RWPE2 (cell line): ENCODE data around the gene BDH1.
A peak's percentile ranks its signal among the peaks of the same experiment; 100 is the strongest.

Experiments
- ATAC-seq: fragments of 200-7000 bp; cut with Tn5 transposase; 3 replicates; pipeline ENCODE4 v1.9.1; 2021; ENCODE audit warnings: low read depth
- DNase-seq: peaks from one replicate; pipeline ENCODE4 v3.0.0-alpha.2; 2020; ENCODE audit warnings: low spot score
- H3K27ac ChIP-seq: fragments of 450-650 bp; 2 replicates; pipeline ENCODE4 v1.5.1; 2017; ENCODE audit warnings: mild to moderate bottlenecking; ENCODE audit not compliant: poor library complexity, severe bottlenecking
- H3K27me3 ChIP-seq: fragments of 250-450 bp; sonication (Bioruptor Pico); 2 replicates; pipeline ENCODE4 v1.5.1; 2021; ENCODE audit warnings: mild to moderate bottlenecking, moderate library complexity; ENCODE audit not compliant: insufficient read depth, poor library complexity, severe bottlenecking
- H3K36me3 ChIP-seq: fragments of 250-450 bp; sonication (Bioruptor Pico); 2 replicates; pipeline ENCODE4 v1.5.1; 2020; ENCODE audit warnings: low read depth, mild to moderate bottlenecking, moderate library complexity
- H3K4me1 ChIP-seq: fragments of 250-450 bp; sonication (Bioruptor Pico); 2 replicates; pipeline ENCODE4 v1.5.1; 2021; ENCODE audit warnings: mild to moderate bottlenecking, moderate library complexity; ENCODE audit not compliant: insufficient read depth, poor library complexity, severe bottlenecking
- H3K4me3 ChIP-seq: fragments of 250-450 bp; sonication (Bioruptor Pico); 2 replicates; pipeline ENCODE4 v1.5.1; 2021; ENCODE audit warnings: mild to moderate bottlenecking, moderate library complexity; ENCODE audit not compliant: severe bottlenecking
- H3K9me3 ChIP-seq: fragments of 250-450 bp; sonication (Bioruptor Pico); 2 replicates; pipeline ENCODE4 v1.5.1; 2021; ENCODE audit warnings: mild to moderate bottlenecking, moderate library complexity; ENCODE audit not compliant: severe bottlenecking
- TF ChIP-seq, protein P1 (sequence below): fragments of 450-650 bp; IDR thresholded peaks from one replicate; pipeline ENCODE4 v1.5.1; 2017; ENCODE audit warnings: mild to moderate bottlenecking, moderate library complexity; ENCODE audit not compliant: poor library complexity, severe bottlenecking

The BDH1 gene

DNA sequence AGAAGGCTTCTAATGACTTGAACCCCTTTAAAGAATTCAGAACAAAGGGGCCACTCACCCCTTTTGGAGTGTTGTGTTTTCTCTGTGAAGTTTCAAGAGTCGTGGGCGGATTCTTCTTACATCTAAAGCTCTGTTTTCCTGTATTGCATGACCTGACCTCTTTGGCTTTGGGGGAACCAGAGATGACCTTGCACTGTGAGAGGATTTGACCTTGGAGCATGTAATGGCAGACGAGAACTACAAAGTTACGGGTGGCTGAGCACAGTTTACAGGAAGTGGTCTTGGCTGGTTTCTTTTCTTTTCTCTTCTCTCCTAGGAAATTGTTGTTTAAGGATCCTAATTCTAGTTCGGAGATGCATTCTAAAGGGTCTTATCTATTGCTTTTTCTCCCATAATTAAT lies 6.2 kb upstream of the BDH1 start:
- no peak for DNase-seq
- H3K27ac ChIP-seq: no peak overlapping the region
- no peaks in the 10 kb centered on the region for H3K4me1 ChIP-seq
- TF ChIP-seq, protein P1, sequence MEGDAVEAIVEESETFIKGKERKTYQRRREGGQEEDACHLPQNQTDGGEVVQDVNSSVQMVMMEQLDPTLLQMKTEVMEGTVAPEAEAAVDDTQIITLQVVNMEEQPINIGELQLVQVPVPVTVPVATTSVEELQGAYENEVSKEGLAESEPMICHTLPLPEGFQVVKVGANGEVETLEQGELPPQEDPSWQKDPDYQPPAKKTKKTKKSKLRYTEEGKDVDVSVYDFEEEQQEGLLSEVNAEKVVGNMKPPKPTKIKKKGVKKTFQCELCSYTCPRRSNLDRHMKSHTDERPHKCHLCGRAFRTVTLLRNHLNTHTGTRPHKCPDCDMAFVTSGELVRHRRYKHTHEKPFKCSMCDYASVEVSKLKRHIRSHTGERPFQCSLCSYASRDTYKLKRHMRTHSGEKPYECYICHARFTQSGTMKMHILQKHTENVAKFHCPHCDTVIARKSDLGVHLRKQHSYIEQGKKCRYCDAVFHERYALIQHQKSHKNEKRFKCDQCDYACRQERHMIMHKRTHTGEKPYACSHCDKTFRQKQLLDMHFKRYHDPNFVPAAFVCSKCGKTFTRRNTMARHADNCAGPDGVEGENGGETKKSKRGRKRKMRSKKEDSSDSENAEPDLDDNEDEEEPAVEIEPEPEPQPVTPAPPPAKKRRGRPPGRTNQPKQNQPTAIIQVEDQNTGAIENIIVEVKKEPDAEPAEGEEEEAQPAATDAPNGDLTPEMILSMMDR: no peak
- H3K9me3 ChIP-seq: peaks cover 17% of the 10 kb centered on the region
- no peak for ATAC-seq
- H3K36me3 ChIP-seq: no peaks in the 10 kb centered on the region
- no peak overlapping the region for H3K4me3 ChIP-seq
- no peaks in the 10 kb centered on the region for H3K27me3 ChIP-seq

DNA sequence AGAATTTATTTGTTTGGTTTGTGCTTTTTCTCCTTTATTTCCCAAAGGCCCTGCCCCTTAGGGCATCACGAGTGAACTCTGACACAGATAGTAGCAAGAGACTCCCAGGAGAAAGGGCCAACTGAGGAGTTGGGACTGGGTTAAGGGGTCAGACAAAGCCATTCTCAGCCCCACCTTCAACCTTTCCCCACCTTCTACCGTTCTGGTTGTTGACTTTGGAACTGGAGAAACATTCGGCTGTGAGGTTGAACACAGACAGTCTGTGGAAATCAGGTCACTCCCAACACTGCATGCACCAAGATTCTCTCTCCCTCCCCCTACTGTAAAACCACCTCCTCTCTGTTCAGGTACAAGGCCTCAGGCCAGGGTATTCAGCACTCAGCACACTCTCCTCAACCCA lies 3.9 kb upstream of the BDH1 start:
- Histone ChIP-seq H3K36me3 (no peaks in the 10 kb centered on the region), H3K4me1 (no peaks in the 10 kb centered on the region), H3K27ac (no peak overlapping the region), H3K4me3 (no peak overlapping the region), H3K27me3 (no peaks in the 10 kb centered on the region), H3K9me3 (peaks cover 5% of the 10 kb centered on the region)
- DNase-seq (no peak), ATAC-seq (no peak)
- TF ChIP-seq, protein P1: no peak

DNA sequence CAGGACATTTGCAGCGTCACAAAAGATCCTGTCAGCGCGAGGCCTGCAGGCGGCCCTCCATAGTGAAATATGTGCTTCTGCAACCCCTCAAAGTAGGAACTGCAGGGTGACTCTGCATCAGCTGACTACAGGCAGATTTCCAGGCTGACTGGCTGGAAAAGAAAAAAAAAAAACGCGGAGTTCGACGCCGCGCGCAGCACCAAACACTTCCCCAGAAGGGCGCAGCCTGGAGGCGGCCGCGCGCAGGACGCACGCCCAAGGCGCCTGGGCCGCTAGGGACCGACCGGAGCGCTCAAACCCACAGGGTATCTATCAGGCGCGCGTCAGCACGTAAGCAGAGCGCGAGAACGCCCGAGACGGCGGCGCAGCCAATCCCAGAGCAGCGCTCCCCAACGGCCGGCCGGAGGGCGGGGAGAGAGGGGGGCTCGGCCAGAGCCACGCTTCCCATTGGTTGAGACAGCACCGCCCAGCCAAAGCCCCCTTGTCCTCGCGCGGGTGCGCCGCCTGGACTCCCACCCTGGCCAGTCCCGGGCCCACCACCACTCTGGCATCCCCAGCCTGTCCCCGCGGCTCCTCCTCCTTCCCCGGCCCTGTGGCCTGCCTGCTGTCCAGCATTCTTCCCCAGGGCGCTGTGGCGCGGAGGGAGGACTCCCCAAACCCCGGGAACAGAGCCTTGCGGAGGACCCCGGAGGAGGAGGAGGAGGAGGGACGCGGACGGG lies 1.0 kb downstream of the BDH1 start:
- Histone ChIP-seq H3K27me3 (no peaks in the 10 kb centered on the region), H3K9me3 (no peaks in the 10 kb centered on the region), H3K4me1 (peaks cover 5% of the 10 kb centered on the region), H3K27ac (peak overlapping the region; percentile 56), H3K4me3 (peak overlapping the region; percentile 69), H3K36me3 (no peaks in the 10 kb centered on the region)
- DNase-seq: peak; percentile 93
- TF ChIP-seq, protein P1: peak; percentile 69
- ATAC-seq: peak; percentile 95

DNA sequence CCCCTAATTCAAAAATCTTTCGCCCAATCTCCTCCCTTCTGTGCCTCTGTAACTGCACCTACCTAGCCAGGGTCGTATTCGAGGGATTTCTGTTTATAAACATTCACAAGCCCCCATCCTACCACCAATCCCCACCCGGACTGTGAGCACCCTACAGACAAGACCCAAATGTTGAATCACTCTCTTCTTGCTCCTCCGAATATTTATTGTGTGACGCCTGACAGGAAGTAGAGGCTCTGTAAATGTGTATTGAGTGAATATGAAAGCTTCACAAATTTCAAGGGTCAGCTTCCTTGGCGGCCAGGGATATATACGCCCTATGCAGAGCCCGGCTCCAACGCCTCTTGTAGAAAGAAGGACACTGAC lies 1.6 kb downstream of the BDH1 start:
- Histone ChIP-seq H3K27me3 (no peaks in the 10 kb centered on the region), H3K4me3 (peak overlapping the region; percentile 69), H3K36me3 (no peaks in the 10 kb centered on the region), H3K27ac (peak overlapping the region; percentile 56), H3K4me1 (peaks cover 5% of the 10 kb centered on the region), H3K9me3 (no peaks in the 10 kb centered on the region)
- ATAC-seq: no peak
- TF ChIP-seq, protein P1: no peak
- no peak for DNase-seq

DNA sequence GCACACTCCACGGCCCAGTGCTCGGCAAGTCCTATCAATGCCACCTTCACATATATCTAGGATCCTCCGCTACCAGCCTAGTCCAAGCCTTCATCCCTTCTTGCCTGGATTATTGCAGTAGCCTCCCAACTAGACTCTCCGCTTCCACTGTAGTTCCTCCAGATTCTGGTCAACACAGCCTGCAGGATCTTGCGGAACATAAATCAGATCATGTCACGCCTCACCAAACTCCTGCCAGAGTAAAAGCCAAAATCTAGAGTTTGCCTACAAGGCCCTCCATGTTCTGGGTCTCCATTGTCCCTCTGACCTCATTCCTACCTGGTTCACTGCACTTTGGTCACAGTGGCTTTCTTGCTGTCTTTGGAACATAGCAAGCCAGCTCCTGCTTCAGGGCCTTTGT lies 3.6 kb downstream of the BDH1 start:
- Histone ChIP-seq H3K36me3 (no peaks in the 10 kb centered on the region), H3K4me1 (peaks cover 5% of the 10 kb centered on the region), H3K27ac (no peak overlapping the region), H3K9me3 (no peaks in the 10 kb centered on the region), H3K27me3 (no peaks in the 10 kb centered on the region), H3K4me3 (no peak overlapping the region)
- ATAC-seq (no peak), DNase-seq (no peak)
- TF ChIP-seq, protein P1: no peak
